ENCODE data around the gene BCL2L2. TPM values are rescaled to one million over a fixed set of nuclear protein-coding genes. Genes with fewer than 3 reads are reported as not detected.
A peak's percentile ranks its signal among the peaks of the same experiment; 100 is the strongest.

Gene BCL2L2
- total and polyA plus RNA-seq, 9 of the 15 experiments (the other 6 are each of a cell fraction or from before 2014, with no cell fraction given): 2.6 to 32.5 (median 14.7) TPM

DNA sequence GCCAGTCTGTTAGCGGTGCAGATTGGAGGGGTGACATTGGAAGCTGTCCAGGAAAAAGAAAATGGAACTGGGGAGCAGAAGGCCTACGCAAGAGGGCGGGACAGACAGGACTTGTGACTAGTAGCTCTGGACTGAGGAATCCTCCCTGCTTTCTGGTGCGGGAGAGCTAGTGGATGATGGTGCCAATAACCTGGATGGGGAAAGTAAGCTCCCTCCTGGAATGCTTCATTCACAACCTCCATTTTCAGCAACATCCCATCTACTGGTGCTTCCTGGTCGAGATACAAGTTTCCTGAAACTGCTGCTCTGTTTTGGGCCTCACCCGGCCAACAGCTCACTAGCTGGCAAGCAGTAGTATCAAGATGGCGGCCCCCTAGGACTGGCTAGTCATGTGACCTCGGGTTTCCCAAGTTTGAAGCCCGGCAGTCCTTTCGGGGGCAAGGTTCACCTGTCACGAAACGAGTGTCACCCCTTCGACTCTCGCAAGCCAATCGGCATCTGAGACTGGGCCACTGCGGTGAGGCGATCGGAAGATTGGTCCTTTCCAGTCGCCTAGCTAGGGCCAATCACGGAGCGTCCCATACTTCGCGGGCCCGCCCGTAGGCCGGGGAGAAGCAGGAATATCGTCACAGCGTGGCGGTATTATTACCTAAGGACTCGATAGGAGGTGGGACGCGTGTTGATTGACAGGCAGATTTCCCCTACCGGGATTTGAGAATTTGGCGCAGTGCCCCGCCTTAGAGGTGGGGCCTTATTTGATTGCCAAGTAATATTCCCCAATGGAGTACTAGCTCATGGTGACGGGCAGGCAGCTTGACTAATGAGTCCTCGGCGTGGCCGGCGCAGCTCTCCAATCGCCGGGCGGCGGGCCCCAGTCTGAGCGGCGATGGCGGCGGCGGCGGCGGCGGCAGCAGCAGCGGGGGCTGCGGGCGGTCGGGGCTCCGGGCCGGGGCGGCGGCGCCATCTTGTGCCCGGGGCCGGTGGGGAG is 14.2 kb downstream of the BCL2L2 start, which contains the start of gene PABPN1 (continued):
- peak; percentile 91 for TF ChIP-seq EP400 (IDR thresholded peaks at IDR 0.05)
- no peak for TF ChIP-seq SMARCB1 (IDR thresholded peaks at IDR 0.05; ENCODE audit: insufficient read length, low read depth)
- TF ChIP-seq ARID4B (CRISPR knock-in tag; IDR thresholded peaks at IDR 0.05): no peak; the same call in 1 of the 2 replicates
- TF ChIP-seq, protein P1, sequence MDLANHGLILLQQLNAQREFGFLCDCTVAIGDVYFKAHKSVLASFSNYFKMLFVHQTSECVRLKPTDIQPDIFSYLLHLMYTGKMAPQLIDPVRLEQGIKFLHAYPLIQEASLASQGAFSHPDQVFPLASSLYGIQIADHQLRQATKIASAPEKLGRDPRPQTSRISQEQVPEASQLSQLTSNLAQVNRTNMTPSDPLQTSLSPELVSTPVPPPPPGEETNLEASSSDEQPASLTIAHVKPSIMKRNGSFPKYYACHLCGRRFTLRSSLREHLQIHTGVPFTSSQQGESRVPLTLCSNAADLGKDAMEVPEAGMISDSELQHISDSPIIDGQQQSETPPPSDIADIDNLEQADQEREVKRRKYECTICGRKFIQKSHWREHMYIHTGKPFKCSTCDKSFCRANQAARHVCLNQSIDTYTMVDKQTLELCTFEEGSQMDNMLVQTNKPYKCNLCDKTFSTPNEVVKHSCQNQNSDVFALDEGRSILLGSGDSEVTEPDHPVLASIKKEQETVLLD (IDR thresholded peaks at IDR 0.05): no peak
- TF ChIP-seq, protein P2, sequence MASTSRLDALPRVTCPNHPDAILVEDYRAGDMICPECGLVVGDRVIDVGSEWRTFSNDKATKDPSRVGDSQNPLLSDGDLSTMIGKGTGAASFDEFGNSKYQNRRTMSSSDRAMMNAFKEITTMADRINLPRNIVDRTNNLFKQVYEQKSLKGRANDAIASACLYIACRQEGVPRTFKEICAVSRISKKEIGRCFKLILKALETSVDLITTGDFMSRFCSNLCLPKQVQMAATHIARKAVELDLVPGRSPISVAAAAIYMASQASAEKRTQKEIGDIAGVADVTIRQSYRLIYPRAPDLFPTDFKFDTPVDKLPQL (IDR thresholded peaks at IDR 0.05; ENCODE audit: extremely low read depth, insufficient read length): no peak
- peak; percentile 98; the same call in 1 of the 2 replicates for TF ChIP-seq GTF2E2 (tag; IDR thresholded peaks at IDR 0.05)
- peak in 1 of 2 experiments; percentile 42; a peak in 2 of 4 replicates for TF ChIP-seq RCOR1 (IDR thresholded peaks at IDR 0.05; ENCODE audit: borderline replicate concordance in 1 of 2, low read depth in 2 of 2, low read length in 2 of 2)
- peak; percentile 99 for TF ChIP-seq POLR2AphosphoS2 (IDR thresholded peaks at IDR 0.05; ENCODE audit: low read length)
- TF ChIP-seq PYGO2 (tag; IDR thresholded peaks at IDR 0.05): no peak
- no peak; the same call in 1 of the 2 replicates for TF ChIP-seq PTRF (tag; IDR thresholded peaks at IDR 0.05)
- no peak for TF ChIP-seq ZHX1 (conservative IDR thresholded peaks at IDR 0.05; ENCODE audit: low read length)
- TF ChIP-seq THAP12 (CRISPR knock-in tag; IDR thresholded peaks at IDR 0.05): no peak
- peak; percentile 72 for TF ChIP-seq CHD1 (IDR thresholded peaks at IDR 0.05; ENCODE audit: low read length)
- TF ChIP-seq BRD9 (IDR thresholded peaks at IDR 0.05; ENCODE audit: low read depth, partially characterized antibody): peak; percentile 80

All from K562 (cell line).